Mucosa of rectum (tissue), 2 donors: ENCODE measurements around the gene DNAJC16.
"Not testable (repeated sequence)": the region's sequence is repeated elsewhere in the genome, so short reads cannot be mapped to it uniquely, and the experiment has no call there.

Source experiments
- H3K27ac ChIP-seq, 2 donors: one replicate each; pipeline ENCODE4 v1.7.0; 2013; ENCODE audit warnings: inconsistent platforms in 2 of 2, low read depth in 2 of 2, low read length in 2 of 2
- H3K27me3 ChIP-seq, 2 donors: one replicate each; pipeline ENCODE4 v1.7.0; 2013; ENCODE audit warnings: low read length in 2 of 2; ENCODE audit not compliant: control insufficient read depth in 2 of 2, insufficient read depth in 2 of 2
- H3K36me3 ChIP-seq, 2 donors: one replicate each; pipeline ENCODE4 v1.7.0; 2013; ENCODE audit warnings: low read length in 2 of 2; ENCODE audit not compliant: control insufficient read depth in 2 of 2, insufficient read depth in 2 of 2
- H3K4me1 ChIP-seq, 2 donors: one replicate each; pipeline ENCODE4 v1.7.0; 2013; ENCODE audit warnings: low read length in 2 of 2, mild to moderate bottlenecking in 1 of 2; ENCODE audit not compliant: control insufficient read depth in 2 of 2, insufficient read depth in 2 of 2
- H3K4me3 ChIP-seq, 2 donors: one replicate each; pipeline ENCODE4 v1.7.0; 2013; ENCODE audit warnings: low read length in 2 of 2
- H3K9ac ChIP-seq, 2 donors: one replicate each; pipeline ENCODE4 v1.7.0; 2013; ENCODE audit warnings: low read length in 2 of 2, low read depth in 1 of 2, mild to moderate bottlenecking in 1 of 2
- H3K9me3 ChIP-seq, 2 donors: one replicate each; pipeline ENCODE4 v1.7.0; 2013; ENCODE audit warnings: low read length in 2 of 2; ENCODE audit not compliant: control insufficient read depth in 2 of 2
- donor health status: healthy.
- donor health status: Normal muscosa, but diverticular disease.

The DNAJC16 gene

DNA sequence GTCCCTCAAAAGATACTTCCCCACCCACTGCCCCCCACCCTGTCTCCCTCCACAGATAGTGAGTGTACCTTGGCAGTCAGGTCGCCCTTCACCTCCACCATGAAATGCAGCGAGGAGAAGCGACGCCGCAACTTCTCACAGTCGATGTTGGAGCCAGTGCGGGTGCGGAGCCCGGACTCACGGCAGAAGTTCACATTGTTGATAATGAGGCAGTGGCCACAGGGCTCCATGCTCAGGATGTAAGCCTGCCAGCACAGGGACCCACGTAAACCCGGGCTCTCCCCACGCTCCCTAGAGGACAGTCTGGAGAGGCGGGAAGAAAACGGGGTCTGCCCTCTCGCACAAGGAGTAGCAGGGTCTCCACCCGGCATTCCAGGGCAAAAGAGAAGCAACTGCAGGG, 19.8 kb upstream of the DNAJC16 start:
- H3K4me1 ChIP-seq: no peaks in the 10 kb centered on the region
- H3K4me3 ChIP-seq: no peak overlapping the region
- H3K36me3 ChIP-seq: peaks cover 9 to 14% of the 10 kb centered on the region in 2 donors
- no peaks in the 10 kb centered on the region for H3K9me3 ChIP-seq
- H3K9ac ChIP-seq: no peak overlapping the region
- no peaks in the 10 kb centered on the region for H3K27me3 ChIP-seq
- no peak overlapping the region for H3K27ac ChIP-seq

DNA sequence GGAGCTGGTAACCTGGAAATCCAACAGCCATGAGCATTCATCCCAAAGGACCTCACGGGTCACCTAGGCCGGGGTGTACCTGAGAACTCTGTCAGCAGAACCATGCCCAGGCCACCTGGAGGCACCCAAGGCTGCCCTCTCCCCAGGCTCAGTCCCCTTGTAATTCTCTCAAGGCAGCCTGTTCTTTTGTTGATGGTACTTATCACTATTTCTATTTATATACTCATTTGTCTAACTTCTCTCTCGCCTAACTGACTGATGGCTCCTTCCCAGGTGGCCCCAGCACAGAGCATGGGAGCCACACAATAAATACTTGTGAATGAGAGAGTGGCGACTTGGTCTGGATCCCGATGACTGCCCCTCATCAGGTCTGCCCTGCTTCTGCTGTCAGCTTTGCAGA, 19.4 kb upstream of the DNAJC16 start:
- Histone ChIP-seq H3K4me3 (no peak overlapping the region), H3K27ac (no peak overlapping the region), H3K9me3 (no peaks in the 10 kb centered on the region), H3K27me3 (no peaks in the 10 kb centered on the region), H3K9ac (no peak overlapping the region), H3K36me3 (peaks cover 9 to 18% of the 10 kb centered on the region in 2 donors), H3K4me1 (no peaks in the 10 kb centered on the region)

GRCh38 chr1:15508700-15509487, 17.8 kb upstream of the DNAJC16 start:
- Histone ChIP-seq H3K4me3 (no peak overlapping the region), H3K9ac (no peak overlapping the region), H3K4me1 (no peaks in the 10 kb centered on the region), H3K9me3 (no peaks in the 10 kb centered on the region), H3K27me3 (no peaks in the 10 kb centered on the region), H3K27ac (no peak overlapping the region), H3K36me3 (peaks cover 6 to 12% of the 10 kb centered on the region in 2 donors)

GRCh38 chr1:15509586-15509985, 17.1 kb upstream of the DNAJC16 start:
- no peaks in the 10 kb centered on the region for H3K27me3 ChIP-seq
- no peak overlapping the region for H3K9ac ChIP-seq
- H3K36me3 ChIP-seq: peaks cover 6 to 12% of the 10 kb centered on the region in 2 donors
- H3K4me1 ChIP-seq: no peaks in the 10 kb centered on the region
- no peak overlapping the region for H3K4me3 ChIP-seq
- no peaks in the 10 kb centered on the region for H3K9me3 ChIP-seq
- no peak overlapping the region for H3K27ac ChIP-seq

DNA sequence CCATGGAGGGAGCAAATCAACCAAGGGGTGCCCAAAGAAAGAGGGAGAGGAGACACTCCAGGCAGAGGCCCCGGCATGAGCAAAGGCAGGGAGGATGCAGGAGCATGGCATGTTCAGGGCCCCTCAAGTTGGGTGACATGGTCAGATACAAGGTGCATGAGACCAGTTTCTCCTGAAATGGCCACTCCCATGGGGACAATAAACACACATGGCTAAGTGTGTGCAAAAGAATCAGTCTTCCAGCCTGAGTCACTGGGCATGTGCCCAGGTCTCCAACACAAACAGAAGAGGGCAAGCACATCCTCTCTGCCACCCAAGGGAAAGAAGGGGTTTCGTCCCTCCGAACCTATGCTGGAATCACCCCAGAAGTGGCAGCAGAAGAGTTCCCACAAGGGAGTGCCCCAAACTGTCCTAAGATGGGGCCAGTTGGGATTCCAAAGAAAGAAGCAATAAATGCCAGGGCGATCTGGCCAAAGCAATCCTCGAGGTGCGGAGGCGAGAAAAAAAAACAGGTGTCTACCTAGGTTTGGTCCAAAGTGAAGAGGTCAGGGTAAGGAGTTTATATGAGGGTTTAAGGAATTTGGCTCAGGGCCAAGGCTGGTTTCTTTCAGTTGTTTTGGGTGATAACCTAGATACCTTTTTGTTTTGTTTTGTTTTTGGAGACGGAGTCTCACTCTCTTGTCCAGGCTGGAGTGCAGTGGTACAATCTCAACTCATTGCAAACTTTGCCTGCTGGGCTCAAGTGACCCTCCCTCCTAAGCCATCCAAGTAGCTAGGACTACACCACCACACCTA, 15.8 kb upstream of the DNAJC16 start:
- no peak overlapping the region for H3K9ac ChIP-seq
- H3K4me3 ChIP-seq: no peak overlapping the region
- H3K36me3 ChIP-seq: peaks cover 6 to 8% of the 10 kb centered on the region in 2 donors
- H3K27me3 ChIP-seq: no peaks in the 10 kb centered on the region
- no peaks in the 10 kb centered on the region for H3K9me3 ChIP-seq
- peaks cover 0 to 3% of the 10 kb centered on the region in 2 donors for H3K4me1 ChIP-seq
- no peak overlapping the region for H3K27ac ChIP-seq

DNA sequence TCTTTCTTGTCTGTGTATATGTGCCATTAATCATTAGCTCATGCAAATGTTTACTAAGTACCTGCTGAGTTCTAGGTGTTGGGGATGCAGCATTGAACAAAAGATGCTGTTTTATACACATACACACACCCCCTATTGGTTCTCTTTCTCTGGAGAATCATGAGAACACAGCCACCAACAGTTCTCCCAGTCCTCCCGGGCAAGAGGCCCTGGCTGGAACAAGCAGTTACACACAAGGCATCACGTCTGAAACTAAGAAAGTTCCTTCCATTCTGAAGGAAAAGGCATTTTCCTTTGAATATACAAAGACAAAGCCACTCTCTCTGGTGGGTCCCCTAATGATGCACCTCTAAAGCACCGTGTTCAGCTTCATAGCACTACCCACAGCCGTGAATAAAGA, 13.5 kb upstream of the DNAJC16 start:
- H3K9ac ChIP-seq: no peak overlapping the region
- no peak overlapping the region for H3K27ac ChIP-seq
- H3K9me3 ChIP-seq: no peaks in the 10 kb centered on the region
- no peak overlapping the region for H3K4me3 ChIP-seq
- no peaks in the 10 kb centered on the region for H3K27me3 ChIP-seq
- H3K4me1 ChIP-seq: peaks cover 0 to 3% of the 10 kb centered on the region in 2 donors
- H3K36me3 ChIP-seq: peaks cover 3 to 18% of the 10 kb centered on the region in 2 donors

- Histone ChIP-seq H3K9me3 (no peaks in the 10 kb centered on the region), H3K27ac (no peak overlapping the region), H3K36me3 (peaks cover 3 to 19% of the 10 kb centered on the region in 2 donors), H3K4me1 (peaks cover 0 to 3% of the 10 kb centered on the region in 2 donors), H3K9ac (no peak overlapping the region), H3K27me3 (no peaks in the 10 kb centered on the region), H3K4me3 (no peak overlapping the region)
Measured at GRCh38 chr1:15513919-15514318, 12.7 kb upstream of the DNAJC16 start.

DNA sequence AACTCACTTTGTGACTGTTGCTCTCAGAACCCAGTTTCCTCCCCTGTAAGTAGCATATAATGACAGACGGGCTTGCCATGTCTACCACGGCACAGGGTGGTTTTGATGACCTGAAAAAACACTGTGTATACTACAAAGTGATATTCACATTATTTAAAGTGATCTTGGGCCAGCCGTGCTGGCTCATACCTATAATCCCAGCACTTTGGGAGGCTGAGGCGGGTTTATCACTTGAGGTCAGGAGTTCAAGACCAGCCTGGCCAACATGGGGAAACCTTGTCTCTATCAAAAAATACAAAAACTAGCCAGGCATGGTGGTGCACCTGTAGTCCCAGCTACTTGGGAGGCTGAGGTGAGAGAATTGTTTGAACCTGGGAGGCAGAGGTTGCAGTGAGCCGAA, 12.1 kb upstream of the DNAJC16 start:
- not testable (repeated sequence) for H3K9me3 ChIP-seq, H3K27ac ChIP-seq, H3K9ac ChIP-seq, H3K27me3 ChIP-seq, H3K4me3 ChIP-seq, H3K4me1 ChIP-seq
- H3K36me3 ChIP-seq: peaks cover 3 to 19% of the 10 kb centered on the region in 2 donors

DNA sequence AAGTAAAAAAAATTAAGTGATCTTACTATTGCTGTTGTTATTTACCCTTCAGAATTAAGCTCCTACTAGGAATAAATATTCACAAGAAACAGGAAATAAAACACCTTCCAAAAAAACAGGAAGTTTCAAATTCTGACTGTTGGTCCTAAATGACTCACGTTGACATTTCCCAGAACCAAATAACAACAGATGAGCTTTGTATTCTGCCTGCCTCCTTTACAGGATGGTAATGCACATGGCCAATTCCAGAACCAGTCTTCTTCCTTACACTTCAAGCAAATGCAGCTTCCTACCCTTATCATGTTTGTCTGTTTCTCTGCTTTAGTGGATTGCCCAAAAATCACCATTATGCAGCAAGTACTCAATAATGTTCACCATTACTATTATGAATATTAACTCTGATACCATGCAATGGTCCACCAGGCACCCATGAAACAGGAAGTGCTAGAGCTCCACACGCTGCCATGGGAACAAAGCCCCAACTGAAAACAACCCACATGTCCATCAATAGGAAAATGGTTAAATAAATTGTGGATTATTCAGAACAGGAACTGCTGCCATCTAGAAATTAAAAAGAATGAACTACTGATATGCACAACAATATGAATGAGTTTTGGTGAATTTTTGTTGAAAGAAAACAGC, 11.5 kb upstream of the DNAJC16 start:
- H3K27me3 ChIP-seq: no peaks in the 10 kb centered on the region
- no peaks in the 10 kb centered on the region for H3K9me3 ChIP-seq
- no peak overlapping the region for H3K9ac ChIP-seq
- H3K27ac ChIP-seq: no peak overlapping the region
- H3K4me1 ChIP-seq: peaks cover 0 to 3% of the 10 kb centered on the region in 2 donors
- H3K36me3 ChIP-seq: peaks cover 3 to 19% of the 10 kb centered on the region in 2 donors
- no peak overlapping the region for H3K4me3 ChIP-seq

DNA sequence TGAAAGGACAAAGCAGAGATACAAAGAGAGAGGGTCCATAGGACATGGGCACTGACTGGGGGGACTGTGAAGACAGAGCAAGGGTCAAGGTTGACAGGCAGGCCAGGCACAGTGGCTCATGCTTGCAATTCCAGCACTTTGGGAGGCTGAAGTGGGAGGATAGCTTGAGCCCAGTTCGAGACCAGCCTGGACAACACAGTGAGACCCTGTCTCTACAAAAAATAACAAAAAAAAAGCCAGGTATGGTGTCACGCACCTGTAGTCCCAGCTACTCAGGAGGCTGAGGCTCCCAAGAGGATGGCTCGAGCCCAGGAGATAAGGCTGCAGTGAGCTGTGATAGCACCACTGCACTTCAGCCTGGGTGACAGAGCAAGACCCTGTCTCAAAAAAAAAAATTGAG, 7.0 kb upstream of the DNAJC16 start:
- H3K27ac ChIP-seq: no peak overlapping the region
- no peaks in the 10 kb centered on the region for H3K27me3 ChIP-seq
- H3K9me3 ChIP-seq: no peaks in the 10 kb centered on the region
- peaks cover 0 to 14% of the 10 kb centered on the region in 2 donors for H3K36me3 ChIP-seq
- no peak overlapping the region for H3K4me3 ChIP-seq
- H3K9ac ChIP-seq: no peak overlapping the region
- H3K4me1 ChIP-seq: peaks cover 9 to 13% of the 10 kb centered on the region in 2 donors
